Ovary (tissue), 3 donors: ENCODE results near the gene SLC25A38.

Experiments used
- POLR2A ChIP-seq: fragments of 450-650 bp; IDR thresholded peaks from one replicate; pipeline ENCODE4 v1.6.1; 2017; ENCODE audit warnings: antibody characterized with exemption, mild to moderate bottlenecking, moderate library complexity
- TF ChIP-seq, protein P1 (sequence below), 3 donors: fragments of 450-650 bp in 2 of 3; fragments of 200-600 bp in 1 of 3; IDR thresholded peaks; one replicate each; pipeline versions ENCODE4 v1.5.1 to v1.8.0; 2016 to 2022; ENCODE audit warnings: antibody characterized with exemption in 3 of 3, mild to moderate bottlenecking in 1 of 3
- donor health status: DM: no; HTN: no; CAD: no.

- TF ChIP-seq POLR2A, result no peak
- TF ChIP-seq, protein P1, sequence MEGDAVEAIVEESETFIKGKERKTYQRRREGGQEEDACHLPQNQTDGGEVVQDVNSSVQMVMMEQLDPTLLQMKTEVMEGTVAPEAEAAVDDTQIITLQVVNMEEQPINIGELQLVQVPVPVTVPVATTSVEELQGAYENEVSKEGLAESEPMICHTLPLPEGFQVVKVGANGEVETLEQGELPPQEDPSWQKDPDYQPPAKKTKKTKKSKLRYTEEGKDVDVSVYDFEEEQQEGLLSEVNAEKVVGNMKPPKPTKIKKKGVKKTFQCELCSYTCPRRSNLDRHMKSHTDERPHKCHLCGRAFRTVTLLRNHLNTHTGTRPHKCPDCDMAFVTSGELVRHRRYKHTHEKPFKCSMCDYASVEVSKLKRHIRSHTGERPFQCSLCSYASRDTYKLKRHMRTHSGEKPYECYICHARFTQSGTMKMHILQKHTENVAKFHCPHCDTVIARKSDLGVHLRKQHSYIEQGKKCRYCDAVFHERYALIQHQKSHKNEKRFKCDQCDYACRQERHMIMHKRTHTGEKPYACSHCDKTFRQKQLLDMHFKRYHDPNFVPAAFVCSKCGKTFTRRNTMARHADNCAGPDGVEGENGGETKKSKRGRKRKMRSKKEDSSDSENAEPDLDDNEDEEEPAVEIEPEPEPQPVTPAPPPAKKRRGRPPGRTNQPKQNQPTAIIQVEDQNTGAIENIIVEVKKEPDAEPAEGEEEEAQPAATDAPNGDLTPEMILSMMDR (IDR thresholded peaks at IDR 0.05), result no peak
Measured at GRCh38 chr3:39423436-39423970, 40.3 kb downstream of the SLC25A38 start.
